Ishikawa (cell line): ENCODE data around the gene UTRN.
A peak's percentile ranks its signal among the peaks of the same experiment; 100 is the strongest.

ENCODE experiments used
- CEBPB ChIP-seq: IDR thresholded peaks from 2 replicates; pipeline ENCODE4 v1.6.1; 2012
- CREB1 ChIP-seq: IDR thresholded peaks from 2 replicates; pipeline ENCODE4 v1.6.1; 2012; ENCODE audit warnings: low read depth
- EGR1 ChIP-seq: IDR thresholded peaks from 2 replicates; pipeline ENCODE4 v1.6.1; 2012
- EP300 ChIP-seq: IDR thresholded peaks from 2 replicates; pipeline ENCODE4 v1.6.1; 2012; ENCODE audit warnings: borderline replicate concordance
- FOXM1 ChIP-seq: IDR thresholded peaks from 2 replicates; pipeline ENCODE4 v1.6.1; 2012; ENCODE audit warnings: low read depth, borderline replicate concordance
- NFIC ChIP-seq: IDR thresholded peaks from 2 replicates; pipeline ENCODE4 v1.6.1; 2012
- RAD21 ChIP-seq: IDR thresholded peaks from 2 replicates; pipeline ENCODE4 v1.6.1; 2012; ENCODE audit warnings: low read depth
- REST ChIP-seq: IDR thresholded peaks from 2 replicates; pipeline ENCODE4 v1.6.1; 2012; ENCODE audit warnings: low read depth, mild to moderate bottlenecking
- TAF1 ChIP-seq: IDR thresholded peaks from 2 replicates; pipeline ENCODE4 v1.6.1; 2012; ENCODE audit warnings: low read depth, mild to moderate bottlenecking
- TCF12 ChIP-seq: IDR thresholded peaks from 2 replicates; pipeline ENCODE4 v1.6.1; 2012; ENCODE audit warnings: low read depth
- TEAD4 ChIP-seq: IDR thresholded peaks from 2 replicates; pipeline ENCODE4 v1.6.1; 2012
- USF1 ChIP-seq: IDR thresholded peaks from 2 replicates; pipeline ENCODE4 v1.6.1; 2012
- YY1 ChIP-seq: IDR thresholded peaks from 2 replicates; pipeline ENCODE4 v1.6.1; 2012; ENCODE audit warnings: low read depth
- ZBTB7A ChIP-seq: IDR thresholded peaks from 2 replicates; pipeline ENCODE4 v1.6.1; 2012; ENCODE audit warnings: low read depth
- TF ChIP-seq, protein P1 (sequence below): IDR thresholded peaks from 2 replicates; pipeline ENCODE4 v1.6.1; 2012

Gene UTRN

DNA sequence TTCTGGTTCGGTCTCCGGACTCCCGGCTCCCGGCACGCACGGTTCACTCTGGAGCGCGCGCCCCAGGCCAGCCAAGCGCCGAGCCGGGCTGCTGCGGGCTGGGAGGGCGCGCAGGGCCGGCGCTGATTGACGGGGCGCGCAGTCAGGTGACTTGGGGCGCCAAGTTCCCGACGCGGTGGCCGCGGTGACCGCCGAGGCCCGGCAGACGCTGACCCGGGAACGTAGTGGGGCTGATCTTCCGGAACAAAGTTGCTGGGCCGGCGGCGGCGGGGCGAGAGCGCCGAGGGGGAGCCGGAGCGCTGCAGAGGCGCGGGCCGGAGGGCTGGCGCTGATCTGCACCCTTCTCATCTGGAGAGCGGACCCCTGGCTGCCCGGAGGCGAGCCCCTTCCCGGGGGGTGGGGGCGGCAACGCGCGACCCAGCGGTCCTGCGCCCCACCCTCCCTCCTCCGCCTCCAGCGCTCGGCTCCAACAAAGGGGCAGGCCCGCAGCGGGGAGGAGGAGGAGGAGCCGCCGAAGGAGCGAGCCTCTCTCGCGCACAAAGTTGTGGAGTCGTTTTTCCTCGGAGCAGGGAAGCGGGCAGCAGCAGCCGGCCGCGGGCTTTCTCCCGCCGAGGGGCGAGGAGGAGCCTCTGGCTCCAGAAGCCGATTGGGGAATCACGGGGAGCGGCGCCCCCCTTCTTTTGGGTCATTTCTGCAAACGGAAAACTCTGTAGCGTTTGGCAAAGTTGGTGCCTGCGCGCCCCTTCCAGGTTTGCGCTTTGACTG, at the start of gene UTRN:
UTRN (plus strand) TSS at position 553 of the 765 bp plus-strand sequence. CDS start 6,494 bp downstream, outside the sequence.
- TF ChIP-seq TCF12 (peak; percentile 49; the same call in 1 of the 2 replicates), YY1 (no peak), EGR1 (peak; percentile 60), USF1 (peak; percentile 91), EP300 (peak; percentile 39; the same call in 1 of the 2 replicates), CEBPB (no peak), ZBTB7A (peak; percentile 98), TAF1 (peak; percentile 69; the same call in 1 of the 2 replicates)
- TF ChIP-seq, protein P1, sequence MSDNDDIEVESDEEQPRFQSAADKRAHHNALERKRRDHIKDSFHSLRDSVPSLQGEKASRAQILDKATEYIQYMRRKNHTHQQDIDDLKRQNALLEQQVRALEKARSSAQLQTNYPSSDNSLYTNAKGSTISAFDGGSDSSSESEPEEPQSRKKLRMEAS, result peak; percentile 74; the same call in 1 of the 2 replicates

- TF ChIP-seq RAD21 (peak; percentile 32), TAF1 (no peak), FOXM1 (no peak), CREB1 (no peak), YY1 (no peak), CEBPB (no peak), TEAD4 (no peak), EP300 (no peak)
Measured at GRCh38 chr6:144244688-144245087, 40.4 kb upstream of the UTRN start.

DNA sequence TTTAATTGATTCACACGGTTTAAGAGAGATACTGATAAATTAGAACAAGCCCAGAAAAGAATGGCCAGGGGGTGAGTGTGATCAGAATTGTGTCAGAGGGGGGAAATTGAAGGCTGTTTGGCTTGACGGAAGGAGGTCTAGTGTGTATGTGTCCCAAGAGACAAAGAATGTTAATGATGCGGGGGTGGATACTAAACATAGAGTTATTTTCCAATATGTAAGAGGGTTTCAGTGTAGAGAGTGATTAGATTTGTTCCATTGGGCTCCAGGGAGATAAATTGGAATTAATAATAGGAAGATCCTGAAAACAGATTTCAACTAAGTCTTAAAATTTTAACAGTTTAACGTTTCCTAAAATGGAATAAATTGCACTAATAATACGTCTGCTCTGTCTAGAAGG, 38.1 kb upstream of the UTRN start:
- TF ChIP-seq USF1 (no peak), CREB1 (no peak), EGR1 (no peak), CEBPB (no peak), FOXM1 (no peak), TCF12 (no peak), RAD21 (no peak), EP300 (no peak), NFIC (no peak), ZBTB7A (no peak), TAF1 (no peak), REST (no peak), YY1 (no peak), TEAD4 (no peak)
- TF ChIP-seq, protein P1, result no peak

DNA sequence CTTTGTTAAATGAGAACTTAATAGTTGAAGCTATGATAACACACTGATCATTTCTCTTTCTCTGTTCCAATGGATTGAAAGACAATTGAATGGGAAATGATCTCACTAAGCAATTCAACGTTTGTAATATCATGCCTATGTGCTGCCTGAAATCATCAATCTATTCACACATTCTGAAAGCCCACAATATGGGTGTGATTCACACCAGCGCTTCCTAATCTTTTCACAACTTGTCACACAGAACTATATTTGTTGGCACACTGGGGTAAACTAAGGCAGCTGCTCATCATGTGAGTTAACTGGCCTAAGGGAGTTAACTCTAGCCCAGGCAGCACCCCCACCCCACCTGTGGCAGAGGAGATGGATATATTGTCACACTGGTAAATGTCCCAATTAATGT, 37.1 kb upstream of the UTRN start:
- no peak for TF ChIP-seq ZBTB7A
- TF ChIP-seq RAD21, result no peak
- no peak for TF ChIP-seq EGR1
- TF ChIP-seq EP300, result no peak
- no peak for TF ChIP-seq CEBPB
- no peak for TF ChIP-seq TAF1
- TF ChIP-seq TCF12, result no peak
- TF ChIP-seq USF1, result no peak
- TF ChIP-seq FOXM1, result no peak
- TF ChIP-seq TEAD4, result no peak

DNA sequence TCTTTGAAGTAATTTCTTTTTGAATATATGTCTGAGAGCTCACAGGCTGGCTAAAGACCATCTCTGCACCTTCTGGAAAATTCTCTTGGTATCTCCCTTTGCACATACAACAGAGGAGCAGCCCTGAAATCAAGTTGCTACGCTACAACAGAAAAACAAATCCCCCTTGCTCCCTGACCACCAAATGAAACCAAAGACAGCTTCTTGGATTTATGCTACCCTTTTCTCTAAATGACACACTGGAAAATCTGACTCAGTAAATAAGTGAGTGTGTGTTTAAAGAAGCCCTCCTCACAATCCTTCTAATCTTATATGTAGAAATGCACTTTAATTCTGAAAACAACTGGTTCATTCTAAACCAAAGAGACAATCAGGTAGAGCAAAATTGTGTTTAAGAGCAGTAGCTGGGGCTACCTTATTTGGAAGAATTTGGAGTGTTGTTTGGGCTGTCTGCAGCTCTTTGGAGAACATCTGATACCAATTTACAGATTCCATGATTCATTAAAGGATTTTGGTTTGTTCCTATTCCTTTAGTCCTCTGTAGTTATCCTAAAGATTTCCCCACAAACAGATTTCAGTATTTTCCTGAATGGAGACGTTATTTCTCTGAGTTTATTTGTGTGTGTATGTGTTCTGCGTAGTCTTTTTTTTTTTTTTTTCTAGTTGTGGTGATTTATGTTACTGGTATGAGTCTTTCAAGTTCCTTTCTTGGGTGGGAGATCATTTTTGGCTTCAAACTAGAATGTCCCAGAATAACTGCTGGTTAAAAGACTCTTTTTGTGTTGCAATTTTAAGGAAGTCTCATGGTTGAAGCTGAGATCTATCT, 36.4 kb upstream of the UTRN start:
- TF ChIP-seq YY1 (no peak), EGR1 (no peak), TEAD4 (no peak), FOXM1 (no peak), RAD21 (no peak), REST (no peak), EP300 (no peak), TCF12 (no peak), ZBTB7A (no peak), NFIC (no peak), CEBPB (no peak), CREB1 (no peak), TAF1 (no peak), USF1 (no peak)
- TF ChIP-seq, protein P1, result no peak
